Measurements from ENCODE around the gene APP.

DNA sequence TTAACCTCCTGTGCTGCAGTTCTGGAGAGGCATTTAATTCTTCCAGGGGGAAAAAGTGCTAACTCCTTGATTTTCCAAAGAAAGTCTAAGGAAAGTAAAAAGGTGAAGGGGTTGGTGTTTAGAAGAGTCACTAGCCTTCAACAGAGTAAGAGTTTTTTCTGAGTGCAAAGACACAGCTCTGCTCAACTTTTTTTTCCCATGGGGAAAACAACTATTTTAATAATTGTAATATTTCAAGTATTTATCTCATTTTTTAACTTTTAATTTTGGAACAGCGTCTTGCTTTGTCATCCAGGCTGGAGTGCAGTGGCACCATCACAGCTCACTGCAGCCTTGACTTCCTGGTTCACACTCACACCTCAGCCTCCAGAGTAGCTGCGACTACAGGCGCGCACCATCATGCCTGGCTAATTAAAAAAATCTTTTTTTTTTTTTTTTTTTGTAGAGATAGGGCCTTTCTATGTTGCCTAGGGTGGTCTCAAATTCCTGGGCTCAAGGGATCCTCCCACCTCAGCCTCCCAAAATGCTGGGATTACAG is 202.6 kb downstream of the APP start:
- TF ChIP-seq POLR2A (IDR thresholded peaks at IDR 0.05): no peak
- TF ChIP-seq, protein P1, sequence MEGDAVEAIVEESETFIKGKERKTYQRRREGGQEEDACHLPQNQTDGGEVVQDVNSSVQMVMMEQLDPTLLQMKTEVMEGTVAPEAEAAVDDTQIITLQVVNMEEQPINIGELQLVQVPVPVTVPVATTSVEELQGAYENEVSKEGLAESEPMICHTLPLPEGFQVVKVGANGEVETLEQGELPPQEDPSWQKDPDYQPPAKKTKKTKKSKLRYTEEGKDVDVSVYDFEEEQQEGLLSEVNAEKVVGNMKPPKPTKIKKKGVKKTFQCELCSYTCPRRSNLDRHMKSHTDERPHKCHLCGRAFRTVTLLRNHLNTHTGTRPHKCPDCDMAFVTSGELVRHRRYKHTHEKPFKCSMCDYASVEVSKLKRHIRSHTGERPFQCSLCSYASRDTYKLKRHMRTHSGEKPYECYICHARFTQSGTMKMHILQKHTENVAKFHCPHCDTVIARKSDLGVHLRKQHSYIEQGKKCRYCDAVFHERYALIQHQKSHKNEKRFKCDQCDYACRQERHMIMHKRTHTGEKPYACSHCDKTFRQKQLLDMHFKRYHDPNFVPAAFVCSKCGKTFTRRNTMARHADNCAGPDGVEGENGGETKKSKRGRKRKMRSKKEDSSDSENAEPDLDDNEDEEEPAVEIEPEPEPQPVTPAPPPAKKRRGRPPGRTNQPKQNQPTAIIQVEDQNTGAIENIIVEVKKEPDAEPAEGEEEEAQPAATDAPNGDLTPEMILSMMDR (IDR thresholded peaks at IDR 0.05): no peak
